Endothelial cell of umbilical vein (primary cell): Measurements from ENCODE around the gene RPP25. TPM values are rescaled to one million over a fixed set of nuclear protein-coding genes. Genes with fewer than 3 reads are reported as not detected.

Experiments used
- BruUV-seq: library from RNA; stranded (reverse); fragments of 400-500 nt; replicated peaks from 2 replicates; lab custom pipeline; 2021; lab: Mats Ljungman, UMichigan
- CTCF ChIA-PET: fragments of 300-600, 350-600 bp; sonication (Branson Sonifier 250); formaldehyde crosslinking; loops from one replicate; lab custom pipeline; 2021; ENCODE audit warnings: antibody characterized with exemption, inconsistent platforms; lab: Charles Lee
- POLR2A ChIA-PET: fragments of 300-600, 350-600 bp; sonication (Branson Sonifier 250); formaldehyde crosslinking; loops from one replicate; lab custom pipeline; 2021; ENCODE audit warnings: antibody characterized with exemption, inconsistent platforms; lab: Charles Lee
- DNase-seq: peaks from one replicate; pipeline ENCODE4 v3.0.0-alpha.2; 2011; ENCODE audit warnings: low read depth, low spot score
- FAIRE-seq: peaks from 2 replicates; lab custom pipeline; 2011; peaks lifted over from hg19 to GRCh38; lab: Jason Lieb, UNC
- H2AFZ ChIP-seq: 2 replicates; pipeline ENCODE4 v1.6.0; 2012; ENCODE audit warnings: low read depth, low read length, control low read depth, inconsistent platforms
- H3K27ac ChIP-seq: 2 replicates; pipeline ENCODE4 v1.5.1; 2011; ENCODE audit warnings: low read depth, mild to moderate bottlenecking, control low read depth, low read length, moderate library complexity; ENCODE audit not compliant: insufficient read depth
- H3K27me3 ChIP-seq, 2 experiments: 2 replicates each; pipeline versions ENCODE4 v1.6.0 to v1.6.1; 2011; ENCODE audit warnings: low read length in 2 of 2, mixed read lengths in 1 of 2; ENCODE audit not compliant: control insufficient read depth in 2 of 2, insufficient read depth in 2 of 2
- H3K36me3 ChIP-seq, 2 experiments: 2 replicates in 1 of 2; 3 replicates in 1 of 2; pipeline ENCODE4 v1.5.1; 2011; ENCODE audit warnings: low read length in 2 of 2, mild to moderate bottlenecking in 1 of 2, moderate library complexity in 1 of 2; ENCODE audit not compliant: control insufficient read depth in 2 of 2, insufficient read depth in 2 of 2; ENCODE audit errors: extremely low read depth in 1 of 2
- H3K4me1 ChIP-seq: 3 replicates; pipeline ENCODE4 v1.5.1; 2011; ENCODE audit warnings: mild to moderate bottlenecking, low read length; ENCODE audit not compliant: control insufficient read depth, insufficient read depth; ENCODE audit errors: extremely low read depth
- H3K4me2 ChIP-seq: 2 replicates; pipeline ENCODE4 v1.6.1; 2011; ENCODE audit warnings: low read length, control low read depth, mixed read lengths; ENCODE audit not compliant: insufficient read depth
- H3K4me3 ChIP-seq, 3 experiments: fragments of 200-600 bp in 1 of 3; sonication (generic), shearing (Covaris generic) in 1 of 3; replicated peaks in 1 of 3; 2 replicates each; pipeline ENCODE4 v1.5.1; 2011 to 2016; ENCODE audit warnings: control low read depth in 3 of 3, low read length in 3 of 3, mild to moderate bottlenecking in 2 of 3, inconsistent platforms in 1 of 3, low read depth in 1 of 3, moderate library complexity in 1 of 3; ENCODE audit not compliant: insufficient read depth in 1 of 3
- H3K79me2 ChIP-seq: 2 replicates; pipeline ENCODE4 v1.6.0; 2012; ENCODE audit warnings: low read length, inconsistent platforms; ENCODE audit not compliant: control insufficient read depth, insufficient read depth
- H3K9ac ChIP-seq: replicated peaks from 2 replicates; pipeline ENCODE3; 2011; ENCODE audit warnings: low read length, control low read depth; ENCODE audit not compliant: insufficient read depth; ENCODE audit errors: extremely low read depth
- H3K9me1 ChIP-seq: replicated peaks from 3 replicates; pipeline ENCODE4 v1.6.0; 2011; ENCODE audit warnings: mild to moderate bottlenecking, low read length; ENCODE audit not compliant: control insufficient read depth, insufficient read depth; ENCODE audit errors: extremely low read depth
- H3K9me3 ChIP-seq: replicated peaks from 2 replicates; pipeline ENCODE4 v1.5.1; 2012; ENCODE audit warnings: low read length, inconsistent platforms; ENCODE audit not compliant: control insufficient read depth, insufficient read depth
- H4K20me1 ChIP-seq: replicated peaks from 2 replicates; pipeline ENCODE3; 2011; ENCODE audit warnings: mild to moderate bottlenecking, low read length; ENCODE audit not compliant: control insufficient read depth, insufficient read depth; ENCODE audit errors: extremely low read depth
- EZH2 ChIP-seq: IDR thresholded peaks from 2 replicates; pipeline ENCODE4 v1.6.1; 2012; ENCODE audit warnings: borderline replicate concordance, low read depth, mild to moderate bottlenecking, moderate library complexity, low read length, inconsistent platforms; ENCODE audit not compliant: severe bottlenecking
- GATA2 ChIP-seq: IDR thresholded peaks from 2 replicates; pipeline ENCODE4 v1.7.0; 2011; ENCODE audit warnings: low read depth, mild to moderate bottlenecking, moderate library complexity, mixed read lengths, low read length; ENCODE audit not compliant: insufficient read length, insufficient read depth
- JUN ChIP-seq: IDR thresholded peaks from 2 replicates; pipeline ENCODE4 v1.6.1; 2011; ENCODE audit warnings: borderline replicate concordance, low read depth; ENCODE audit not compliant: insufficient read length, insufficient read depth
- MYC ChIP-seq: IDR thresholded peaks from one replicate; pipeline ENCODE4 v1.6.1; 2011; ENCODE audit warnings: mild to moderate bottlenecking, low read depth, low read length
- POLR2A ChIP-seq: IDR thresholded peaks from 2 replicates; pipeline ENCODE4 v1.6.1; 2012; ENCODE audit warnings: low read depth, mild to moderate bottlenecking, control low read depth, low read length
- POLR2AphosphoS5 ChIP-seq: IDR thresholded peaks from 2 replicates; pipeline ENCODE4 v1.6.1; 2012; ENCODE audit warnings: low read depth, mild to moderate bottlenecking, control low read depth, low read length, moderate library complexity; ENCODE audit not compliant: insufficient read depth
- dilution Hi-C: fragments of 300-500 bp; cut with MboI; formaldehyde crosslinking; loops from one replicate; pipeline ENCODE4 v1.15.0; 2019; ENCODE audit warnings: low sequenced_read_pairs; ENCODE audit not compliant: extremely low pct_ligation_motif_present
- intact Hi-C: fragments of 100-400 bp; cut with micrococcal nuclease; formaldehyde crosslinking; loops from one replicate; pipeline ENCODE4 v1.10.0; 2022
- polyA plus RNA-seq, 4 experiments: library from polyadenylated mRNA; depleted of rRNA in 3 of 4; stranded (reverse) in 3 of 4; unstranded in 1 of 4; fragments of >200 nt; gene quantifications; 2 replicates each; pipeline versions ENCODE4 v1.2.1 to v1.2.3, GENCODE V29; 2011 to 2012; ENCODE audit warnings: missing spikeins in 1 of 4
- total RNA-seq: library from RNA; stranded (reverse); gene quantifications from 2 replicates; pipeline ENCODE4 v1.2.3, GENCODE V29; 2021
- TF ChIP-seq, protein P1 (sequence below), 2 donors: IDR thresholded peaks; 1 replicate in 1 of 2; 2 replicates in 1 of 2; pipeline ENCODE4 v1.5.1; 2011; ENCODE audit warnings: low read length in 2 of 2, mild to moderate bottlenecking in 2 of 2, moderate library complexity in 2 of 2, control low read depth in 1 of 2, inconsistent platforms in 1 of 2, low read depth in 1 of 2; ENCODE audit not compliant: insufficient read depth in 1 of 2; ENCODE audit errors: extremely low read depth in 1 of 2
- TF ChIP-seq, protein P2 (sequence below): IDR thresholded peaks from 2 replicates; pipeline ENCODE4 v1.6.1; 2011; ENCODE audit not compliant: insufficient read depth, insufficient read length

The RPP25 gene
- total and polyA plus RNA-seq, 2 donors (not counting 3 experiments of a cell fraction or from before 2014, with no cell fraction given) = 10.1 to 13.8 TPM

DNA sequence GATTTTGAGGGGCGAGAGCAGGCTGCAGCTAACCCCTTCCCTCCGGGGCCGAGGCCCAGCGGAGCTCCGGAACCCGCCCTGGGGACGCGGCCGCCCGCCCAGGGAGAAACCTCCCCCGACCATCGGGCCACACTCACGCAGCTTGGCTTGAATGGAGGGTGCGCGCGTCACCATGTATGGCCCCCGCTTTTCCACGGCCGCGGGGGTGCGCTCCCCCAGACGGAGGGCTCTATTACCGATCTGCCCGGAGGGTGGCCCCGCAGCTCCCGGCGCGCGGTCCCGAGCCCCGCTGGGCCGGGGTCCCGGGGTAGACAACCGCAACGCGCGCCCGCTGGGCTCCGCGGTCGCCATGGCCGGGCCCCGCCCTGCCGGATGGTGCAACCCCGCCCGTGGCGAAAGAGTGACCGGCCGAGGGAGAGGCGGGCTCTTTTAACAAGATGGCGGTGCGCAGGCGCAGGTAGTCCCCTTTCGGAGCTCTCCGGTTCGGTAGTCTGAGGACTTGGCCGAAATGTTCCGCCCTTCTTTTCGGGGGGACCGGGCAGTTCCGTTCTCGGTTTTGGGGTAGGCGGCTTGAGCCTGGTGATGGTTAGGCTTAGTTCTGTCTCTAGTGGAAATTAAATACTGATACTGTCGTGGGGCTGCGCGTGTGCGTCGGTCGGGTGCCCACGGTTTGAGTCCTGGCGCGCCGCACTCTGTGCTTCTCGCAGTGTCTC, 50.0 kb downstream of the RPP25 start, which contains the start of gene FAM219B:
FAM219B (minus strand) TSS at position 402 of the 713 bp plus-strand sequence; CDS start at position 351, 51 bp downstream.
- peak within 1 kb of the TSS; percentile 38 to 79 (median 73) for H3K4me3 ChIP-seq
- ChIA-PET POLR2A (interaction anchor here (0.7 to 1.3 kb wide), 3 partner anchors 17 to 61 kb away, joined by 3 read pairs; partner anchors contain the start of genes COX5A and MPI), CTCF (interaction anchor here (0.6 to 2.7 kb wide), 19 partner anchors 10 to 243 kb away, joined by 3 to 20 read pairs (median 3); partner anchors contain the start of genes COX5A and MPI)
- peak within 1 kb of the TSS; percentile 76 for H3K9ac ChIP-seq
- TF ChIP-seq EZH2 = no peak
- TF ChIP-seq POLR2AphosphoS5 = peak; percentile 92
- peak; percentile 98 for TF ChIP-seq POLR2A
- no peak for TF ChIP-seq GATA2
- no peaks in the 10 kb centered on the region for H3K27me3 ChIP-seq
- H3K9me3 ChIP-seq = no peaks in the 10 kb centered on the region
- H3K79me2 ChIP-seq = peaks cover 15% of the 10 kb centered on the region
- no peaks in the 10 kb centered on the region for H4K20me1 ChIP-seq
- peak within 1 kb of the TSS; percentile 32 for H3K27ac ChIP-seq
- DNase-seq (peak; percentile 87), FAIRE-seq (peak; percentile 97)
- H3K4me2 ChIP-seq = peak within 1 kb of the TSS; percentile 88
- H3K36me3 ChIP-seq = peaks cover 6 to 10% of the 10 kb centered on the region in 2 experiments
- H3K9me1 ChIP-seq = no peaks in the 10 kb centered on the region
- BruUV-seq = no TSS peak
- dilution Hi-C loops (no loop called here), intact Hi-C loops (loop anchor here (1.0 kb wide), 3 partner anchors 17 to 44 kb away; partner anchors contain the start of gene COX5A)
- peak within 1 kb of the TSS; percentile 98 for H2AFZ ChIP-seq
- peaks cover 11% of the 10 kb centered on the region for H3K4me1 ChIP-seq

- peak overlapping the region; percentile 38 to 79 (median 73) for H3K4me3 ChIP-seq
- H3K27me3 ChIP-seq = no peaks in the 10 kb centered on the region
- no peaks in the 10 kb centered on the region for H4K20me1 ChIP-seq
- peak overlapping the region; percentile 78 for H3K4me2 ChIP-seq
- DNase-seq = peak; percentile 56
- dilution Hi-C loops (no loop called here), intact Hi-C loops (loop anchor here (1.0 kb wide), 3 partner anchors 17 to 44 kb away; partner anchors contain the start of gene COX5A)
- peaks cover 7 to 10% of the 10 kb centered on the region in 2 experiments for H3K36me3 ChIP-seq
- H3K4me1 ChIP-seq = peaks cover 11% of the 10 kb centered on the region
- ChIA-PET POLR2A (interaction anchor here (0.7 to 1.3 kb wide), 3 partner anchors 17 to 60 kb away, joined by 3 read pairs; partner anchors contain the start of genes COX5A and MPI), CTCF (interaction anchor here (0.6 to 2.7 kb wide), 18 partner anchors 10 to 243 kb away, joined by 3 to 20 read pairs (median 4); partner anchors contain the start of genes COX5A and MPI)
- H3K9me3 ChIP-seq = no peaks in the 10 kb centered on the region
- peak overlapping the region; percentile 76 for H3K9ac ChIP-seq
- H3K9me1 ChIP-seq = no peaks in the 10 kb centered on the region
- no peak for FAIRE-seq
- BruUV-seq = TSS peak; percentile 36
- H3K79me2 ChIP-seq = peaks cover 15% of the 10 kb centered on the region
- H2AFZ ChIP-seq = peak overlapping the region; percentile 98
- TF ChIP-seq EZH2 = no peak
- no peak for TF ChIP-seq POLR2AphosphoS5
- TF ChIP-seq, protein P1, sequence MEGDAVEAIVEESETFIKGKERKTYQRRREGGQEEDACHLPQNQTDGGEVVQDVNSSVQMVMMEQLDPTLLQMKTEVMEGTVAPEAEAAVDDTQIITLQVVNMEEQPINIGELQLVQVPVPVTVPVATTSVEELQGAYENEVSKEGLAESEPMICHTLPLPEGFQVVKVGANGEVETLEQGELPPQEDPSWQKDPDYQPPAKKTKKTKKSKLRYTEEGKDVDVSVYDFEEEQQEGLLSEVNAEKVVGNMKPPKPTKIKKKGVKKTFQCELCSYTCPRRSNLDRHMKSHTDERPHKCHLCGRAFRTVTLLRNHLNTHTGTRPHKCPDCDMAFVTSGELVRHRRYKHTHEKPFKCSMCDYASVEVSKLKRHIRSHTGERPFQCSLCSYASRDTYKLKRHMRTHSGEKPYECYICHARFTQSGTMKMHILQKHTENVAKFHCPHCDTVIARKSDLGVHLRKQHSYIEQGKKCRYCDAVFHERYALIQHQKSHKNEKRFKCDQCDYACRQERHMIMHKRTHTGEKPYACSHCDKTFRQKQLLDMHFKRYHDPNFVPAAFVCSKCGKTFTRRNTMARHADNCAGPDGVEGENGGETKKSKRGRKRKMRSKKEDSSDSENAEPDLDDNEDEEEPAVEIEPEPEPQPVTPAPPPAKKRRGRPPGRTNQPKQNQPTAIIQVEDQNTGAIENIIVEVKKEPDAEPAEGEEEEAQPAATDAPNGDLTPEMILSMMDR (IDR thresholded peaks at IDR 0.05; ENCODE audit: extremely low read depth in 1 of 2, insufficient read depth in 1 of 2, low read depth in 1 of 2, low read length in 2 of 2) = no peak
- TF ChIP-seq, protein P2, sequence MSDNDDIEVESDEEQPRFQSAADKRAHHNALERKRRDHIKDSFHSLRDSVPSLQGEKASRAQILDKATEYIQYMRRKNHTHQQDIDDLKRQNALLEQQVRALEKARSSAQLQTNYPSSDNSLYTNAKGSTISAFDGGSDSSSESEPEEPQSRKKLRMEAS = no peak
- no peak for TF ChIP-seq MYC
- no peak for TF ChIP-seq JUN
- no peak for TF ChIP-seq GATA2
- peak overlapping the region; percentile 32 for H3K27ac ChIP-seq
These were observed 50.5 kb downstream of the RPP25 start for GRCh38 chr15:74906067-74906449.
